ENCODE results near the gene PPIE.

The PPIE gene

GRCh38 chr1:39732730-39733129, 6.0 kb upstream of the PPIE start:
- TF ChIP-seq GATA2 (IDR thresholded peaks at IDR 0.05; ENCODE audit: low read depth, low read length) (no peak), GATA3 (IDR thresholded peaks at IDR 0.05; ENCODE audit: low read depth, low read length) (no peak)

DNA sequence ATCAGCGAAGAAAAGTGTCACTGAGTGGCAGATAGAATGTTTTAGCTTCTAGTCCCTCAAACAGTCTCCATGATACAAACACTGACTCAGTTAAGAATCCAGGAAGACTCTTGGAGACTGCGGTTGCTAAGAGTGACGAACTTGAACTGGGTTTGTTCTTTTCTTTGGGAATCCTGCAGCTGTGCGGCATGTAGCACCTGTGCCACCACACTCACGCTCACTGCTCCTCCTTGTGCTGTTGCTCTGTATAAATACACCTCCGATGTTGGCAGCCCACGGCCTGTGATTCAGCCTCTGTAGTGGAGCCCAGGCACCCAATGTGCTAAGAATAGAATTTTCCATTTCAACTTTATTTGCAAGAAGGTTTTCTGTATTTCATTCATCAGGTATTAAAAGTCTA, 5.5 kb upstream of the PPIE start:
- TF ChIP-seq GATA2 (IDR thresholded peaks at IDR 0.05; ENCODE audit: low read depth, low read length) (no peak), GATA3 (IDR thresholded peaks at IDR 0.05; ENCODE audit: low read depth, low read length) (no peak)

DNA sequence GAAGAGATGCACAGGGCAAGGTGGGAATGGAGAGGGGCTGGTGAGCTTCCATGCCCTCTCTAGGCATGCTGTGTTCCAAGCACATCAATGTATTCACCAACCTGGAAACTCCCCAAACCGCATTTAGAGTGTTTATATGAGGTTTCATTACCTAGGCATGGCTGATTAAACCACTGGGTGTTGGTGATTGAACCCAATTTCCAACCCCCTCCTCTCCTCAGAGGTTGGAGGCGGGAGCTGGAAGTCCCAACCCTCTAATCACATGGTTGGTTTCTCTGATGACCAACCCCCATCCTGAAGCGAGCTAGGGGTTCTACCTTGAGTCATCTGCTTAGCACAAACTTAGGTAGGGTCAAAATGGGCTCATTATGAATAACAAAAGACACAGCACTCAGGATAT, 3.0 kb upstream of the PPIE start:
- TF ChIP-seq GATA2 (IDR thresholded peaks at IDR 0.05; ENCODE audit: low read depth, low read length): no peak
- no peak for TF ChIP-seq GATA3 (IDR thresholded peaks at IDR 0.05; ENCODE audit: low read depth, low read length)

- TF ChIP-seq GATA2 (IDR thresholded peaks at IDR 0.05; ENCODE audit: low read depth, low read length): no peak
- TF ChIP-seq GATA3 (IDR thresholded peaks at IDR 0.05; ENCODE audit: low read depth, low read length): no peak
Measured at GRCh38 chr1:39737546-39738169, 1.0 kb upstream of the PPIE start.

DNA sequence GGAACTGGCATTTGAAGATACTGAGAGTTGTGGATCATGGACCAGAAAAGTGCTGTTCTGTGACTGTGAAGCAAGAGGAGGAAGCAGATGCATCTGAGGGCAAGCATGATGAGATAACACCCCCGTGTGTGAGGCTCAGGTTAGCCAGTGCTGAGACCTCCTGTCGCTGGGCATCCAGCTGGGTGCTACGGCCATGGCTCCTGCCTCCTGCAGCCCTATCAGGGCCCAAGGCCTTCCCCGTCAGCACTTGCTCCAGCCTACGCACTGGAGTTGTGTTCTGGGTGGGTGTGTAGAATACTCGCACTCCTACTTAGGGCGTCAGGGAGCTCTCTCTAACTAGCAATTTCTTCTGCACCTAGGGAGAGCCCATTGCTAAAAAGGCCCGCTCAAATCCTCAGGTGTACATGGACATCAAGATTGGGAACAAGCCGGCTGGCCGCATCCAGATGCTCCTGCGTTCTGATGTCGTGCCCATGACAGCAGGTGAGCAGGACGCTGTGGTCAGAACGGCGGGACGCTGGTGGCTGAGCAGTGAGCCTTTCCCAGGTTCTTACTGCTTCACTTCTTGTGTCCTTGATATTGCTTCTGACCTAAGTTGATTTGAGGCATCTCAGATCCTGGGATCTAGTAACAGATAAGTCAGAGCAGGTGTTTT, 6.5 kb downstream of the PPIE start:
- TF ChIP-seq GATA3 (IDR thresholded peaks at IDR 0.05; ENCODE audit: low read depth, low read length) (no peak), GATA2 (IDR thresholded peaks at IDR 0.05; ENCODE audit: low read depth, low read length) (no peak)

- TF ChIP-seq GATA2 (IDR thresholded peaks at IDR 0.05; ENCODE audit: low read depth, low read length) (no peak), GATA3 (IDR thresholded peaks at IDR 0.05; ENCODE audit: low read depth, low read length) (no peak)
Measured at GRCh38 chr1:39751595-39751994, 12.9 kb downstream of the PPIE start.

DNA sequence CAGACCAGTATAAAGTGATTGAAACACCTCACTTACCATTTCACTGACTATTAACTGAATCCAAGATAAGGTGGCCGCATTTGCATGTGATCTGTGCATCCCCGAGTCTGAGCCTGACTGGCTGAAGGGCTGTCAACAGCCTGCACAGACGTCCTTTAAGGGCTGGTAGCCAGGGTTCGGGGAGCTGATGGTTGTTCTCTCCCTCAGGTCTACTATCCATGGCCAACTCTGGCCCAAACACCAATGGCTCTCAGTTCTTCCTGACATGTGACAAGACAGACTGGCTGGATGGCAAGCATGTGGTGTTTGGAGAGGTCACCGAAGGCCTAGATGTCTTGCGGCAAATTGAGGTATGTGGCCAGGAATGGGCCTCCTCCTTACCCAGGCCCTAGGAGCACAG, 14.0 kb downstream of the PPIE start:
- TF ChIP-seq GATA3 (IDR thresholded peaks at IDR 0.05; ENCODE audit: low read depth, low read length): no peak
- no peak for TF ChIP-seq GATA2 (IDR thresholded peaks at IDR 0.05; ENCODE audit: low read depth, low read length)

- no peak for TF ChIP-seq GATA3 (IDR thresholded peaks at IDR 0.05; ENCODE audit: low read depth, low read length)
- no peak for TF ChIP-seq GATA2 (IDR thresholded peaks at IDR 0.05; ENCODE audit: low read depth, low read length)
Measured at GRCh38 chr1:39753132-39754025, 14.7 kb downstream of the PPIE start.

DNA sequence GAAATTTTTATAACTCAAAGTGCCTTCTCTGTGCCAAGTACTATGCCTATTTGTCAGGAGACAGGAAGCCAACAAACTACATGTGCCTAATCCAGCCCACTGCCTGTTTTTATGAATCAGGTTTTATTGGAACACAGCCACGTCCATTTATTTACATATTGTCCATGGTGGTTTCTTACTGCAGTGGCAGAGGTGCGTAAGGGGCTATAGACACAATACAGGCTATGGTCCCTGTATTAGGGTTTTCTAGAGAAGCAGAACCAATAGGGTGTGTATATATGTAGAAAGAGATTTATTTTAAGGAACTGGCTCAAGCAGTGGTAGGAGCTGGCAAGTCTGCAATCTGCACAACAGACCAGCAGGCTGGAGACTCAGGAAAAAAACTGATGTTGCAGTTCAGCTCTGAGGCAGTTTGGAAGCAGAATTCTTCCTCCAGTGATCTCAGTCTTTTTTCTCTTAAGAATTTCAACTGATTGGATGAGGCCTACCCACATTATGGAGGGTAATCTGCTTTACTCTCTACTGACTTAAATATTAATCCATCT, 15.4 kb downstream of the PPIE start:
- TF ChIP-seq GATA2 (IDR thresholded peaks at IDR 0.05; ENCODE audit: low read depth, low read length) (no peak), GATA3 (IDR thresholded peaks at IDR 0.05; ENCODE audit: low read depth, low read length) (no peak)

GRCh38 chr1:39754906-39755504, 16.3 kb downstream of the PPIE start:
- TF ChIP-seq GATA3 (IDR thresholded peaks at IDR 0.05; ENCODE audit: low read depth, low read length) (no peak), GATA2 (IDR thresholded peaks at IDR 0.05; ENCODE audit: low read depth, low read length) (no peak)

DNA sequence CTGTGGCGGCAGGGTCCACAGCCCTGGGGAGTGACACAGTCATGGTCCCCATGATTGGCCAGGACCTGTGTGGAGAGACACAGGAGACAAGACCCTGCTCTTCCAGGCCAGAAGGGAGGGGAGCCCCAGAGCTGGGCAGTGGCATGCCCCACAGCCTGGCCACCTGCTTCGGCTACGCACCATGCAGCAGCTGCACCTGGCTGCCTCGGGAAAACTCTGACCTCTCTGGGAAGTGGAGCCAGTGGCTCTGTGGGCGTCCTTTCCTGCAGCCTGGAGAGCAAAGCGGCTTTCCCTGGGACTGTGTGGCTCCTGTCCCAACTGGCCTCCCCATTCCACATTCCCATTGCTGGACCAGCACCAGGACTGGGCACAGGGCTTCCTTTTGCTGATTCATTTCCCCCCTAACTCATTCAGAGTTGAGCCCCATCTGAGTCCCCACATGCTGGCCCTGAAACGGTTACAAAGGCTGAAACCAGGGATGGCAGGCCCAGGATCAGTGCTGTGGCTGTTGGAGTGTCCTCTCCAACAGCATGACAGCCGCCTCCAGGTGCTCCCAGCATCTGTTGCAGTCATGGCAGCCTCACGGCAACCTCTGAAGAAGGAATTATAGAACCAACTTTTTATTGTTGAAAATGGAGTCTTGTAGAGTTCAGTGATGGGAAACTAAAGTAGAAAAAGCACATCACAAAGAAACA, 17.4 kb downstream of the PPIE start:
- TF ChIP-seq GATA3 (IDR thresholded peaks at IDR 0.05; ENCODE audit: low read depth, low read length) (no peak), GATA2 (IDR thresholded peaks at IDR 0.05; ENCODE audit: low read depth, low read length) (no peak)

- TF ChIP-seq GATA2 (IDR thresholded peaks at IDR 0.05; ENCODE audit: low read depth, low read length) (no peak), GATA3 (IDR thresholded peaks at IDR 0.05; ENCODE audit: low read depth, low read length) (no peak)
Measured at GRCh38 chr1:39757501-39757900, 18.8 kb downstream of the PPIE start.
